G401 (cell line): ENCODE data around the gene CDH4. TPM values are rescaled to one million over a fixed set of nuclear protein-coding genes. Genes with fewer than 3 reads are reported as not detected.

Source experiments
- DNase-seq: peaks from one replicate; pipeline ENCODE4 v3.0.0-alpha.2; 2015; ENCODE audit warnings: low spot score
- in situ Hi-C: cut with HindIII; loops from 2 replicates; pipeline ENCODE4 v1.10.0; 2016; ENCODE audit warnings: low sequenced_read_pairs, mixed read lengths
- total RNA-seq: library from RNA; depleted of rRNA; stranded (reverse); fragments of >200 nt; shearing (Covaris generic); gene quantifications from 2 replicates; pipeline ENCODE4 v1.2.3, GENCODE V29; 2014

CDH4 gene
- total RNA-seq, 1 experiment from 2014 or later, result 12.9 TPM

DNA sequence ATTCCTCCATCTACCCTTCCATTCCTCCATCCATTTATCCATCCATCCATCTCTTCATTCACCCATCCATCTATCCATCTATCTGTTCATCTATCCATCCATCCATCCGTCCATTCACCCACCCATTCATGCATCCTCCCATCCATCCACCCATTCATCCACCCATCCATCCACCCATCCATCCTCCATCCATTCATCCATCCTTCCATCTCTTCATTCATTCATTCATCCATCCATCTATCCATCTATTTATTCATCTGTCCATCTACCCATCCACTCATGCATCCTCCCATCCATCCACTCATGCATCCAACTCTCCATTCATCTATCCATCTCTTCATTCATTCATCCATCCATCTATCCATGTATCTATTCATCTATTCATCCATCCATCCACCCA, 380.9 kb downstream of the CDH4 start:
- in situ Hi-C loops, result no loop called here
- DNase-seq, result no peak

DNA sequence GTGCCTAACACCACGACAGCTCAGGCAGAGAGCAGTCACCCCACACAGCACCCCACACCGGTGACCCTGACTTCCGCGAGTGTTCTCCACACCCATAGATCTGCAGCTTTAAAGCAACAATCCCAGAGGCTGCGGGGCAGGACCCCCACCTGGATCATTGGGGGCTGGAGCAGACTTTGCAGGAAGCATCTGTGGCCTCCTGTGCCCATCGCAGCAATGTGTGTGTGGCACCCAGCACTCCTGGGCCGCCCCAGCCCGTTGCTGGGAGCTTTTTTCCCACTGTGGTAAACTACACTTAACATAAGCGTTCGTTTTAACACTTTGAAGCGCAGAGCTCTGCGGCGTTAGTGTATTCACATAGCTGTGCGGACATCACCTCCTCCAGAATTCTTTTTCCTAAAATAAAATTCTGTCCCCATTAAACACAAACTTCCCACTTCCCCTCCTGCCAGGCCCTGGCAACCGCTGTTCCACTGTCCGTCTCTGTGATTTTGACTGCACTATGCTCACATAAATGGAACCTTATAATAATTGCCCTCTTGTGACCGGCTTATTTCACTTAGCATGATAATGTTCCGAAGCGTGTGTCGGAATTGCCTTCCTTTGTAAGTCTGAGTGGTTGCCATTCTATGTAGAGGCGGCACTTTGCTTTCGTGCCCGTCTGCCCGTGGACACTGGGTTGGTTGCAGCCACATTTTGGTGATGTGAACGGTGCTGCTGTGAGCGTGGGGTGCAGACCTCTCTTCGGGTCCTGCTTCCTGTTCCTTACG, 382.5 kb downstream of the CDH4 start:
- no peak for DNase-seq
- in situ Hi-C loops, result no loop called here

DNA sequence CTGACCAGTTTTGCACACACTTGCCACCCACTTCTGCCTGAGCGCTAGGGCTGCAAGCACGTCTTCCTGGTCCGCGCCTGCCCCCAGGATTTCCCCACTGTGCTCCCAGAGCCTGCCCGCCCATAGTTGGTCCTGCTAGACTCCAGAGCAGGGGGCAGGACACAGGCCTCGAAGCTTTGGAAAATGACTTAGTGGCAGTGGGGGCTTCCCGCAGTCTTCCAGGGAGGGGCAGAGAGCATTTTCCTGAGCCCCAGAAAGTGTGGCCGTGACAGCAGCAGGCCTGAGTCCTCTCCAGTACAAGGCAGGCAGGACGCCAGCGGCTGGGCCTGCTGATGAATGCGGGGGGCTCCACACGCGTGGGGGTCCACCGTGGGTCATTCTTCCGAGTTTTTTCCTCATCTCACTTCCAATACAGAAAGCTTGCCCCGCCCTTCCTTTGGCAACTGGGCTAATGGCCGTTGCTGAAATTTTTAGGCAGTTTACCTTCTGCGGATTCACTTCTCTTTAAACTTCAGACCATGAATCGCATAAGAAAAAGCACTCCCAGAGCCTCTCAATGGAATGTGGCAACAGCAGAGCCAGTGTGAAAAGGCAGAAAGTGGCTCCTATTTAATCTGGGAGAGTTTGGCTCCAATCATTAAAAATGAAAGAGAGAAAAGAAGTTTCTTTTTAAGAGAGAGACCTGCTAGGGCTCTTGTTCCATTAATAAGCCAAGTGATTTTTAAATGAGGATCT, 383.8 kb downstream of the CDH4 start:
- DNase-seq, result no peak
- in situ Hi-C loops, result no loop called here

DNA sequence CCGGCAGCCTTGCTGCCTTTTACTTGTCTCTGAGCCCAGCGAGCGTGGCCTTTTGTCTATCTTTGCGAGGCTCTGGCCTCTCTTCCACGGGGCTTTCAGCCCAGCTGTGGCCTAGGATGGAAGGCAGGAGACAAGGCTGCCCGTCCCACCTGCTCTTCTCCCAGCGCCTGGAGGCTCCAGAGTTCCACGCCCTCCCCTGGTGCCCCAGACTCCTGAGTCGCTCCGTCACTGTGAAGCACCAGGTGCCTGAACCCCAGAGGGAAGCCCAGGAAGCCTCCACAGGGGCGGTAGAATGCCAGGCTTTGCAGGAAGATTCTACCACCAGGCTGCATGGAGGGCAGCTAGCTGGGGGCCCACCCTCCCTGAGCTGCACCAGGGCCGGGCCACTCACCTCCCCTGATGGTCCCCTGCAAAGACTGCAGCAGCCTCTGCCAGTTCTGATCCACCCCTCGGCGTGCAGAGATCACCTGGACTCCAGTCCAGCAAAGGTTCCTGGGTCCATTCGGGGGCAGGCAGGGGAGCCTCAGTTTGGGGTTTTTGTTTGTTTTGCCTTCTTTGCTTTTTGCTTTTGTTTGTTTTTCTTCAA, 384.6 kb downstream of the CDH4 start:
- no peak for DNase-seq
- in situ Hi-C loops, result no loop called here

DNA sequence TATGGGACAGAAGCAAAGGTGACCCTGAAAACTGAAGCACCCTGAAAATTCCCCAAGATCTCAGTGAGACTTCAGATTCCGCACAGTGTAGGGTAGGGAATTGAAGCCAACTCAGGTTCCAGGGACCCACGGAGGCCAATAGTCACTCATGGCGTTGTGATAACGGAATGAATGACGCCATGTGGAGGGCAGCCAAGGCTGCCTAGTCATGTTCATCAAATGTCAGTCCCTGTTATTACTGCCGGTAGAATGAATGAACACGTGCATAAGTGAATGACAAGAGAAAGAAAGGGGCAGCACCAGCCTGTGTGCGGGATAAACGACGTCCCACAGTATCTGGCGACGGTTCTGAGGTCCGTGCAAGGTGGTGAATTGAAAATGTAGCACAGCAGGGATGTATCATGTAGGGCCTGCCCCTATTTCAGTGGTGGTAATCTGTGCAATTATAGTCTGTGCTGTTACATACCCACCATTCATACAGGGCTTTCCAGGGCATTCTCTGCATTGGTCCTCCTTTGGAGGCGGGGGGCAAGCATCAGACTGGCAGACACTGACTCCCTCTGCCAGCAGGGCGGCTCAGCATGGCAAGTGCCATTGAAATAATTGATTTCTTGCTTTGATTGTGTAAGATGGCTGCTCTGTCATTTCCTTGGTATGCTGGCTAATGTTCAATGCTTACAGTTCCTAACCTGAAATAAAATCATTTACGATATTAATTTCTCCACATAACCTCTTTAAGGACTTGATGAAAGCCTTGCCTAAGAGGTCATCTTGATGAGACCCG, 386.9 kb downstream of the CDH4 start:
- in situ Hi-C loops, result no loop called here

DNA sequence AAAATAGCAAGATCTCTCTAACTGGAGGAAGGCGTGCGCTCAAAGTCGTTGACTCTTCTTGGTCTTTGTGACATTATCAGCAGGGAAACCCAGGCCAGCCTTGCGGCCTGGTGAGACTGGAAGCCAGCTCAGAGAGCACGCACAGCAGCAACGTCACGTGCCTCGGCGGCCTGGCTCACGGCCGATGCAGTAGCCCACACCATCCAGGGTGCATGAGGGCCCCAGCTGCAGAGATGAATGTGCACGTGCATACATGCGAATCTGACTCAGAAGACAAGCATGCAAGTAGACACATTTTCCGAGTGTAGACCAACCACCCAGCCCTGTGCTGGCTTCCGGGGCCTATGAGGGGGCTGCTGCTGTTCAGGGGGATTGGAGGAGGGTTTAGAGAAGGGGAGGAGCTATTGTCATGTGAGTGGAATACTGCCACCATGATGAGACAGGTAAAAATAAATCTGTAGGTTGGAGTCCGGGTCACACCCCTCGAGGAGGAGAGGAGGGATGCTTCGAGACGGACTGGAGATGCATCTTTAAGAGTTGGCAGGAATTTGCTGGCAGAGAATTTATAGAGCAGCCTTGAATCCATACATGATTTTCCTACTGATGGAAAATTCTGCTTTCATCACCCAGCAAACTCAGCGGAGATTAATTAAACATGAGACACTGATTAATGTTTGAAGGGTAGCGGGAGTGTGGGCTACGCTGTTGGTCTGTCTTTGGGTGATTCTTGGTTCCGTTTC, 388.2 kb downstream of the CDH4 start:
- in situ Hi-C loops, result no loop called here
- DNase-seq, result no peak

More for the DNA sequence above, 386.9 kb downstream of the CDH4 start:
- no peak for DNase-seq

DNA sequence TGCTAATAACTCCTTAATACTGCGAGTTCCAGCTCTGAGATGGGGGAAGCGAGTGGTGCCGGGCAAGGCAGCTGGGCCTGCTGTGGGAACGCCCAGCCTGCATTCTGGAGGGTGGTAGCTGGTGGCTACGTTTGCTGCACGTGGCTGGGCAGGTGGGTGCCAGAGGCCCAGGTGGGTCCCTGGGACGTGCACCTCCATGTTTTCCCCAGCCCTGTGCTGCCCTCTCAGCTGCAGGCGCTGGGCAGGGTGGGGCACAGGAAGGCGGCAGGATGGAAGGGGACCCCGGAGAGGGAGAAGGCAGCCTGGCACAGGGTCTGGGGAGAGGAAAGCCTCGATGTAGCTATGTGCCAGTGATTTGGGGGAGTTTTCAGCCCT, 388.8 kb downstream of the CDH4 start:
- no peak for DNase-seq
- in situ Hi-C loops, result no loop called here

DNA sequence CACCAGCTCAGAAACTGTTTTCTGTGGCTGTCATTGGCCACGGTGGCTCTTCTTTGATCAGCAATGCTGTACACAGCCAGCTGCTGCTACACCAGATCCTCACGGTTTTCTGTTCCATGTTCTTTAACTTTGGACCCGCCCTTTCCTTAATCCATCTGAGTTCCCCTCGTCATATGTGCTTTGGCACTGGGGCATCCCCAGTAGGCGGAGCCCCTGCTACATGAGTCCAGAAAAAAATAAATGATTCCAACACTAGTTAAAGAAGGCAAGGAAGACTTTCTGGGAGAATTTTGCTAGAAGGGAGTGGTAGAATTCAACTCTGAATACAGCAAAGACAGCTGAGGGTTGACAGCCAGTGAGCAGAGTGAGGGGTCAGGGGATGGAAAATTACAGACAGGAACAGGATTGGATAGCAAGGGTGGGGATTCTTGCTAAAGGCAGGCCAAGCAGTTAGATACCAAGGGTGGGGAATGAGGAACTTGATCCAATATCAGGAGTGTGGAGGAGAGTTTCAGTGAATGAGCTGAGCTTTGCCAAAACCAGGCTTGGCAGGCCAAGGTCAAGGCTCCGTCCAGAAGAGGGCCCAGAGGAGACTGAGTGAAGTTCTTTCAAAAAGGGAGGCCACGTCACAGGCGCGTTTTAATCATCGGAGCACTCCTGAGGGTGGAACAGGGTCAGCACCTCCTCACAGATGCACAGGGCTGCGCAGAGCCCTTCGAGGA, 391.8 kb downstream of the CDH4 start:
- in situ Hi-C loops, result no loop called here

DNA sequence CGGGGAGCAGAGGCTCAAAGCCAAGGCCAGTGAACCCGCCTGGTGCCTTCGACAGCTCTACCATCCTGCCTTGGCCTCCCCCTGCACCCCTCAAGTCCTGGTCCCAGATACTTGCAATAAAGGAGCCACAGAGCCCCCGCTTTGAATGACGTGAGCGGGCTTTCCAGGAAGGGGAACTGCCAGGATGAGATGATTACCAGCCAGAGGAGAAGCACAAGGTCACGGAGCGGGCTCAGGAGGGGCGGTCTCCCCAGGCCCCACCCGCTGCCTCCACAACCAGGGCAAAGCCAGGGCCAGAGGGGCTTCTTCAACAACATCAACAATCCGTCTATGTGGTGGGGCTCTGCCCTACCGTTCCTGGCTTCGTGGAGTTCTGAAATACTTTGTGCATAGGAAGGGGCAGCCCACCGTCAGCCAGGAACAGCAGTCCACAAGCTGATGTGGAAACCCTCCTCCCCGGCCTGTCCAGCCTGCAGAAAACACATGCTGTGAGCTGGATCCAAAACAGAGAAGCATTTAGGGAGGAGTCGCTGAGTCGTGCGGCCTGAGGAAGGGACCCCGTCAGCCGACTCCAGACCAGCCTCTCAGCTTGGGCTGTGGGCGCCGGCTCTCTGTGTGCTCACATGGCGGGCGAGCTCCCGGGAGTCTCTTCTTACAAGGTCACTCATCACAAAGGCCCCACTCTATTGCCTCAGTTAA, 392.5 kb downstream of the CDH4 start:
- in situ Hi-C loops, result no loop called here
- DNase-seq, result no peak

More for the DNA sequence above, 391.8 kb downstream of the CDH4 start:
- no peak for DNase-seq

DNA sequence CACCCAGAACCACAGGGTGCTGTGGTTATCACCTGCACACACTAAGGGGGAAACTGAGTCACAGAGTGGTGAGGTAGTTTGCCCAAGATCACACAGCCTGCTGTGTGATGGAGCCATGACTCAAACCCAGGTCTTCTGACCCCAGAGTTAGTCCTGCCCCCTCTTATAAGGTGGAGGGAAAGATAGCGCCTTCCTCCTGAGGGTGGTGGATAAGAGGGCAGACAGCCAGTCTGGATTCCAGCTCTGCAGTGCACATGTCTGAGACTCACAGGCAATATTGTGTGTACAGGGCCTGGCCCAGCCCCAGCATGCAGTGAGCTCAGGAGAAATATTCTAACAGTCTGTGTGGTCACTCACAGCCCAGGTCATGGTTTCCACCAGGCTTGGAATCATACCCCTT, 393.7 kb downstream of the CDH4 start:
- in situ Hi-C loops, result no loop called here
- no peak for DNase-seq

DNA sequence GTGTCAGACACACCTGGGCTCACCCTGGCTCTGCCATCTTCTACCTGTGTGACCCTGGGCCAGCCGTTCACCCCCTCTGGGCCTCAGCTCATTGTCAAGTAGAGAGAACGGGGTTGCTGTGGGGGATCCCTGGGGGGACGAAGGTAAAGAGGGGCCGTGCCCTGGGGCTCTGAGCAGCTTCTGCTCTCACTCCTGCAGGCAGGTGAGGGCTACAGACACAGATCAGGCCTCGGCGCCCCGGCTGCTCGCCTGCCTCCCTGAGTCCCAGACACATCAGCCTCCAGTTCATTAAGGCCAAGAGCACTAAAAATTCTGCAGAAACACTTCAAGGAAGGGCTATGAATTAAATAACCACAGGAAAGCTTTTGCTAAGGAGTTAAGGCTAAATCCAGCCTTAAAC, 394.4 kb downstream of the CDH4 start:
- in situ Hi-C loops, result no loop called here
- no peak for DNase-seq

DNA sequence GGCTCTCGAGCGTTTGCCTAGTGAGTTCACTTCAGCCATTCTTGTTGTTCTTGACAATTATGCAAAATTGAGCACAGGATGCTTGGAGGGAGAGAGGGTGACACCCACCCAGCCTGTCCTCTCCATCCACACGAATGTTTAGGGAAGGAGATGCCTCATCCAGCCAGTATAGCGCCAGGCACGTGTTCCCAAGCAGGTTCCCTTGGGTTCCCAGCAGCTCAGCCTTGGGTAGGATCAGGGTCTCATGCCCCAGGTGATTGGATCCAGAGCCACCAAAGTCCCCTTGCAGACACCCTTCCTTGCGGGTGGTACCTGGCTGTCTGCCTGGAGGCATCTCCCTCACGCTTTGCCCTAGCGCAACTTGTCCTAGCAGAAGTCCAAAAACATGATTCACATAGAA, 394.9 kb downstream of the CDH4 start:
- in situ Hi-C loops, result no loop called here

DNA sequence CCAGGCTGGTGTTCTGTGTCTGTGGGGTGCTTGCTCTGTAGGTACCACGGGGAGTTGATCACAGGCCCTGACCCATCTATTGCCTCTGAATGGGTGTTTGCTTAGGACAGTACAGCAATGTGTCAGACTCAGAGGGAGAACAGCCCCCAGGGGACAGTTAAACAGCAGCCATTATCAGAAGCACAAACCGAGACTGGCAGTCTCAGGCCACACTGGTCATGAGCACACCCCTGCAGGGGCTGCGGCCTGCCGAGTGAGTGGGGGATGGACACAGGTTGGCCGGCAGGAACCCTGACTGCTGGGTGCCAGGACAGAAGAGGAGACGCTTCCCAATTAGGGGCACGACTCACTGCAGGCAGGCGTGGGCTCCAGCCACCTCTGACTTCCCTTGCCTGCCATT, 395.6 kb downstream of the CDH4 start:
- in situ Hi-C loops, result no loop called here
- no peak for DNase-seq

More for the DNA sequence above, 394.9 kb downstream of the CDH4 start:
- DNase-seq, result no peak

DNA sequence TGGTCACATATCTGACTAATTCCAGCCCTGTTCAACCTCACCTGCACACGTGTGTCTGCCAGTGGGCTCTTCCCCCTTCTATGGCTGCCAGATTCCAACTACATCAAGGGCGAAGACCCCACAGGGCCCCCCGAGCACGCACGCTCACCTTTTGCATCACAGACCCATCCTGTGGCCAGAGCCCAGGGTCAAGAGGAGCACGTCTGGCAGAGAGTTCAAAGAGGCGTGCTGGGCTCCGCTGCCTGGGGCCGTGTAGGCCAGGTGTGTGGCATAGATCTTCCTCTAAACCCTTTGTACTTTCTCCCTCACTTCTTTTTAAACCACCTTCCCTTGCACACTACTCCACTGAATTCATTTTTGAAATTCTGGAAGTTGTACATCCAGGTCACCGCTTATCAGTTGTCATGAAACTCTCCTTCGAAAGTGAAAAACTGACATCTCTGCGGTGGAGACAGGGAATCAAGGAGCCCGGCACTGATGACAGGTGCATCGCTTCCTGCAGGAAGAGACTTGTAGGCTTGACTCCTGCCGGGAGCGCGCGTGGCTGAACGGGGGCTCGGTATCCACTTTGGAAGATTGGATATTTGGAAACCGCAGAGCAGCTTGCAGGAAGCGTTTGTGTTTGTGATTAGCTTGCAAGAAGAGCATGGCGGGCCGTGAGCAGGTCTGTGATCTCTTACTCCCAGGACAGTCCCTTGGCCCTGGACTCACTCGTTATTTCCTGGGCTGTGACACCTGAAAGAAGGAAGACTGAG, 397.2 kb downstream of the CDH4 start:
- DNase-seq, result no peak
- in situ Hi-C loops, result no loop called here

DNA sequence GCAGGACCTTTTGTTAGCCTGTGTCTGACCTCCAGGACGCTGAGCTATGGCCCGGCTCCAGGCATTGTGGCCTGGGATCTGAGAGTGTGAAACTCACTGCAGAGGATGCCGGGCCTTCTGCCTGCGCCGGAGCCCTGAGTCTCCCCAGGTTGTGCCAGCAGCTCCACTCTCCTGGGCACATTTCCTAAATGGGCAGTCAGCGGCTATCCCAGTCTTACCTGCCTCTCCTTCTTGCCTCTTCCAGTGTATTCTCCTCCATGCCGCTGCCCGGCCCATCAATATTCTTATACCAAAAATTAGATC, 397.8 kb downstream of the CDH4 start:
- no peak for DNase-seq
- in situ Hi-C loops, result no loop called here

DNA sequence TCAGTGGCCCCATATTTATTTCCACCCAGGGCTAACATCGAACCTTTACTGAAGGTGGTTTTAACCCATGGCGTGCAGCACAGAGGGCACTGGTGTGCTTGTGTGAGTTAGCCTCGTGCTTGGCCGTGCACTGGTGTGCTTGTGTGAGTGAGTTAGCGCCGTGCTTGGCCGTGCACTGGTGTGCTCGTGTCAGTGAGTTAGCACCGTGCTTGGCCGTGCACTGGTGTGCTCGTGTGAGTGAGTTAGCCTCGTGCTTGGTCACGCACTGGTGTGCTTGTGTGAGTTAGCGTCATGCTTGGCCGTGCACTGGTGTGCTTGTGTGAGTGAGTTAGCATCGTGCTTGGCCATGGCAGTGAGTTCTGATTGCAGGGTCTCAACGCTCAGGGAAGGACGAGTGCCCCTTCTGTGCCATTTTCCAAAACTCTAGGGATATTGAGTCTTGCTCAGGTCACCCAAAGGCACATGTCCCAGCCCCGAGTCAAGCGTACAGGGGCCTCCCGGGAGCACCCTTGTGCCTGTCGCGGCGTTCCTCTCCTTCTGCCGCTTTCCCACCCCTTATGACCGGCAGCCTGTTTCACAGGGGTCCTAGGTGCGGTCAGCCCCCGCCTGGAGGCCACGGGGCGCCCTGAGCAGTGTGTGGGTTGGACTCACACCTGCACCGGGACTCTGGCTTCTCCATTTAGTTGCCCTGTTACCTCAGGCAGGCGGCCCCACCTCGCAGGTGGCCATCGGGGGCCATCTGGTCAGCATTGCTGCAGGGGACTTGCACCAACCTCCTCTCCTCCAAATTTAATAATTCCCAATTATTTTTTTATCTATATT, 399.1 kb downstream of the CDH4 start:
- no peak for DNase-seq
- in situ Hi-C loops, result no loop called here

DNA sequence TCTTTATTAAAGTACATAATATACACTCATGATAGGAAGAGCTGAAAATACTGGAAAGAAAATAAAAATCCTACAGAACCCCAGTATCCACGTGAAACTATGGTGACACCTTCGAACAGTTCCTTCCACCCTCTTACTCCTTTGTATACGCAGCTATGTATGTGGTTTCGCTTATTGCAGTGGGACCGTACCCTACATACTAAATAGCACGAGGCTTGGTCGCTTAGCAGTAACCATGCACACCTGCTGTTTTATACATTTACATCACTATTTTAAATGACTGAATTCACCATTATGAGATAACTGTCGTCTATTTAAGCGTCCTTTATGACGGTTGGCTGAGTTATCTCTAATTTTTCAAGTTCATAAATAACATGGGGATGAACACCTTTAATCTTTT, 400.1 kb downstream of the CDH4 start:
- no peak for DNase-seq
- in situ Hi-C loops, result no loop called here
